Erythroblast (primary cell): ENCODE results near the gene PBXIP1.

Source experiments
- GATA1 ChIP-seq: IDR thresholded peaks from 2 replicates; pipeline ENCODE4 v1.6.1; 2011; ENCODE audit warnings: low read depth, mild to moderate bottlenecking, control low read depth, low read length, moderate library complexity
- POLR2A ChIP-seq: IDR thresholded peaks from 2 replicates; pipeline ENCODE4 v1.6.1; 2011; ENCODE audit warnings: mild to moderate bottlenecking, low read length

DNA sequence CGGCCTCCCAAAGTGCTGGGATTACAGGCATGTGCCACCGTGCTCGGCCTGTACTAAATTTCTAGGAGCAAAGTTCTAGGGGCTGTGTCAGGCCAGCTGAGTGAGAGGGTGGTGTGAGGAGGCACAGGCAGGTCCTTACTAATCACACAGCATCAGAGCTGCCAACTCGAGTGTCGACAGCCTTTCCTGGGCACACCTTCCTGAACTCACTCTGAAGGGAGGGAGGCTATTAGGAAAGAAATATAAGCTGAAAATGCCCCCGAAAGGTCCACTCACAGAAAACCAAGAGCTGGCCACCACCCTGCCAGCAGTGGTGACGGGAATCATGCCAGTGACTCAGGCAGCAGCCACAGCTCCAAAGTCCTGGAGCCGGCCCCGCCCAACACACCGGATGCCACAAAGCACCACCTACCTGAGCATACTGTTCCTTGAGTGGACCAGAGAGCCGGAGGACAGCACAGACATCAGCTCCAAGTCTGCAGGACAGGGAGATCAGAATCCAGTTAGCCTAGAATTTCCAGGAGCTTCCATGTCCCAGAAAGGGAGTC, 23.9 kb downstream of the PBXIP1 start:
- no peak for TF ChIP-seq POLR2A
- no peak for TF ChIP-seq GATA1
